A549 (cell line): ENCODE data around the gene CAMP. TPM values are rescaled to one million over a fixed set of nuclear protein-coding genes. Genes with fewer than 3 reads are reported as not detected.

ENCODE experiments used
- ATAC-seq, 2 experiments: fragments of 200-7000 bp in 1 of 2; fragments of >200 bp in 1 of 2; cut with Nextera tagmentation in 1 of 2; cut with Tn5 transposase in 1 of 2; 3 replicates each; pipeline versions ENCODE4 v1.8.0 to v1.9.1; 2018 to 2020; ENCODE audit warnings: mild to moderate bottlenecking in 1 of 2, moderate library complexity in 1 of 2
- CTCF ChIA-PET: fragments of 300-600 bp; sonication (Branson Sonifier 250); formaldehyde crosslinking; extraction: SDS; loops from one replicate; lab custom pipeline; 2021; ENCODE audit warnings: antibody characterized with exemption, inconsistent platforms; lab: Yijun Ruan, JAX
- POLR2A ChIA-PET: fragments of 350-600 bp; formaldehyde crosslinking; extraction: SDS; loops from one replicate; lab custom pipeline; 2021; ENCODE audit warnings: antibody characterized with exemption, inconsistent platforms; lab: Yijun Ruan, JAX
- DNase-seq, 2 experiments: peaks; one replicate each; pipeline versions ENCODE4 v3.0.0 to v3.0.0-alpha.2; 2011 to 2016; ENCODE audit warnings: low read depth in 1 of 2, low spot score in 1 of 2
- FAIRE-seq: peaks from 2 replicates; lab custom pipeline; 2011; peaks lifted over from hg19 to GRCh38; lab: Jason Lieb, UNC
- H3K27ac ChIP-seq, 2 experiments: fragments of >200 bp; sonication (Bioruptor Twin); formaldehyde crosslinking; 3 replicates each; pipeline ENCODE4 v1.5.1; 2016 to 2017
- H3K4me1 ChIP-seq: fragments of >200 bp; sonication (Bioruptor Twin); formaldehyde crosslinking; 3 replicates; pipeline ENCODE4 v1.6.1; 2016
- H3K4me2 ChIP-seq: fragments of >200 bp; sonication (Bioruptor Twin); formaldehyde crosslinking; 3 replicates; pipeline ENCODE4 v1.6.1; 2016
- H3K4me3 ChIP-seq: fragments of >200 bp; sonication (Bioruptor Twin); formaldehyde crosslinking; 3 replicates; pipeline ENCODE4 v1.5.1; 2016
- H3K9me3 ChIP-seq: fragments of >200 bp; sonication (Bioruptor Twin); formaldehyde crosslinking; 3 replicates; pipeline ENCODE4 v1.6.1; 2016
- BCL3 ChIP-seq: fragments of >200 bp; sonication (Bioruptor Twin); formaldehyde crosslinking; IDR thresholded peaks from 3 replicates; pipeline ENCODE4 v1.6.1; 2016
- CBX2 ChIP-seq: fragments of 200-600 bp; sonication (generic); IDR thresholded peaks from 2 replicates; pipeline ENCODE4 v1.6.1; 2016; ENCODE audit warnings: low read depth, mild to moderate bottlenecking, borderline replicate concordance
- CBX8 ChIP-seq: fragments of 200-600 bp; sonication (generic); IDR thresholded peaks from 2 replicates; pipeline ENCODE4 v1.6.1; 2016
- E2F6 ChIP-seq: IDR thresholded peaks from 2 replicates; pipeline ENCODE4 v1.6.1; 2012; ENCODE audit warnings: low read depth, borderline replicate concordance
- EHF ChIP-seq: fragments of 250-450 bp; sonication (Bioruptor Pico); IDR thresholded peaks from 2 replicates; pipeline ENCODE4 v1.5.0; 2020; ENCODE audit warnings: mild to moderate bottlenecking
- EP300 ChIP-seq, 2 experiments: fragments of >200 bp; sonication (Bioruptor Twin); formaldehyde crosslinking; IDR thresholded peaks; 2 replicates in 1 of 2; 3 replicates in 1 of 2; pipeline ENCODE4 v1.6.1; 2016 to 2017
- FOSL2 ChIP-seq, 2 experiments: fragments of 450-650 bp in 1 of 2; fragments of >200 bp in 1 of 2; sonication (Bioruptor Twin) in 1 of 2; formaldehyde crosslinking; IDR thresholded peaks; 2 replicates each; pipeline versions ENCODE4 v1.5.0 to v1.6.1; 2016 to 2020; ENCODE audit warnings: mild to moderate bottlenecking in 1 of 2, moderate library complexity in 1 of 2
- REST ChIP-seq: fragments of 200-600 bp; sonication (generic); IDR thresholded peaks from 2 replicates; pipeline ENCODE4 v1.6.1; 2016; ENCODE audit warnings: antibody characterized with exemption, mild to moderate bottlenecking, moderate library complexity
- ZC3H11A ChIP-seq: fragments of 450-650 bp; IDR thresholded peaks from 2 replicates; pipeline ENCODE4 v1.6.1; 2014; ENCODE audit warnings: antibody characterized with exemption, mild to moderate bottlenecking
- ZNF302 ChIP-seq: fragments of 250-450 bp; sonication (Bioruptor Pico); IDR thresholded peaks from 2 replicates; pipeline ENCODE4 v1.9.0; 2021; ENCODE audit warnings: inconsistent platforms, mild to moderate bottlenecking, moderate library complexity
- WGBS: methylation state at CpG from one replicate; pipeline ENCODE4 v1.1.6; 2017; ENCODE audit errors: missing lambda C conversion rate; 5-methylcytosine and 5-hydroxymethylcytosine counted together
- polyA plus RNA-seq, 4 experiments: library from polyadenylated mRNA; depleted of rRNA in 3 of 4; stranded (reverse); fragments of >200 nt; fragmentation: RNase III in 1 of 4; extraction: RNeasy Plus Mini Kit Qiagen cat#74134 plus additional on column Dnase treatment in 1 of 4; gene quantifications; 2 replicates in 3 of 4; 3 replicates in 1 of 4; pipeline ENCODE4 v1.2.3, GENCODE V29; 2011 to 2017

CAMP gene
- polyA plus RNA-seq, 2 of the 4 experiments (the other 2 are of a cell fraction) = not detected

GRCh38 chr3:48267782-48268181 is 44.5 kb downstream of the CAMP start:
- Histone ChIP-seq H3K9me3 (no peaks in the 10 kb centered on the region), H3K4me1 (no peaks in the 10 kb centered on the region), H3K4me2 (no peak overlapping the region), H3K27ac (no peak overlapping the region), H3K4me3 (no peak overlapping the region)
- no peak for TF ChIP-seq REST
- 77% methylated on average over 2 of the region's 2 CpGs for WGBS
- ChIA-PET CTCF (interaction anchor here (1.1 to 16.9 kb wide), 5 partner anchors 10 to 166 kb away, joined by 3 to 270 read pairs (median 4); no protein-coding TSS in a partner anchor), POLR2A (no interaction called here)
- ATAC-seq (no peak), DNase-seq (no peak), FAIRE-seq (no peak)

GRCh38 chr3:48268381-48268935 is 45.2 kb downstream of the CAMP start:
- TF ChIP-seq EHF (CRISPR knock-in tag) (no peak), EP300 (IDR thresholded peaks at IDR 0.05) (no peak), ZNF302 (CRISPR knock-in tag) (no peak), BCL3 (no peak)
- Histone ChIP-seq H3K4me2 (no peak overlapping the region), H3K4me3 (no peak overlapping the region), H3K27ac (no peak overlapping the region), H3K4me1 (no peaks in the 10 kb centered on the region), H3K9me3 (no peaks in the 10 kb centered on the region)
- 84% methylated on average over 13 of the region's 13 CpGs for WGBS
- ChIA-PET CTCF (interaction anchor here (1.1 to 16.9 kb wide), 5 partner anchors 9 to 166 kb away, joined by 3 to 270 read pairs (median 4); no protein-coding TSS in a partner anchor), POLR2A (no interaction called here)
- FAIRE-seq (no peak), DNase-seq (no peak), ATAC-seq (no peak)

GRCh38 chr3:48268936-48269561 is 45.8 kb downstream of the CAMP start:
- Histone ChIP-seq H3K4me2 (no peak overlapping the region), H3K27ac (no peak overlapping the region), H3K4me1 (no peaks in the 10 kb centered on the region), H3K9me3 (no peaks in the 10 kb centered on the region), H3K4me3 (no peak overlapping the region)
- no peak for FAIRE-seq
- no peak for DNase-seq
- CTCF ChIA-PET = interaction anchor here (1.1 to 16.9 kb wide), 6 partner anchors 9 to 172 kb away, joined by 3 to 270 read pairs (median 4); no protein-coding TSS in a partner anchor
- TF ChIP-seq CBX2 = no peak
- TF ChIP-seq REST = no peak
- TF ChIP-seq FOSL2 (IDR thresholded peaks at IDR 0.05) = no peak
- TF ChIP-seq FOSL2 (CRISPR knock-in tag; IDR thresholded peaks at IDR 0.05) = no peak
- no peak for TF ChIP-seq E2F6
- no peak for TF ChIP-seq ZC3H11A
- no peak for TF ChIP-seq CBX8
- POLR2A ChIA-PET = no interaction called here
- 93% methylated on average over 22 of the region's 23 CpGs for WGBS
- ATAC-seq = no peak
